Thyroid gland (tissue), 4 donors: ENCODE measurements around the gene NT5C3B. TPM values are rescaled to one million over a fixed set of nuclear protein-coding genes. Genes with fewer than 3 reads are reported as not detected.

ENCODE experiments used
- DNase-seq, 2 donors: peaks; one replicate each; pipeline ENCODE4 v3.0.0-alpha.2; 2019
- H3K27ac ChIP-seq, 3 donors: fragments of 200-600 bp; sonication (generic); 1 replicate in 2 of 3; 2 replicates in 1 of 3; pipeline ENCODE4 v1.5.1; 2016 to 2019; ENCODE audit warnings: mild to moderate bottlenecking in 1 of 3, moderate library complexity in 1 of 3
- H3K27me3 ChIP-seq: fragments of 200-600 bp; sonication (generic); one replicate; pipeline ENCODE4 v1.5.1; 2019
- H3K36me3 ChIP-seq, 2 donors: fragments of 200-600 bp; sonication (generic); one replicate each; pipeline ENCODE4 v1.5.1; 2016 to 2019
- H3K4me1 ChIP-seq, 2 donors: fragments of 200-600 bp; sonication (generic); one replicate each; pipeline ENCODE4 v1.5.1; 2017 to 2019
- H3K4me3 ChIP-seq, 3 donors: fragments of 200-600 bp; sonication (generic); replicated peaks in 1 of 3; 1 replicate in 2 of 3; 2 replicates in 1 of 3; pipeline ENCODE4 v1.5.1; 2016; ENCODE audit warnings: mild to moderate bottlenecking in 1 of 3
- H3K9me3 ChIP-seq: fragments of 200-600 bp; sonication (generic); one replicate; pipeline ENCODE4 v1.5.1; 2017
- CTCF ChIP-seq, 6 experiments: fragments of 200-600 bp in 3 of 6; fragments of 450-650 bp in 3 of 6; sonication (generic) in 3 of 6; IDR thresholded peaks; one replicate each; pipeline ENCODE4 v1.5.1; 2016 to 2019; ENCODE audit warnings: antibody characterized with exemption in 6 of 6, mild to moderate bottlenecking in 2 of 6, inconsistent platforms in 1 of 6, moderate library complexity in 1 of 6
- POLR2A ChIP-seq, 2 donors: fragments of 450-650 bp; IDR thresholded peaks; one replicate each; pipeline ENCODE4 v1.6.1; 2017; ENCODE audit warnings: antibody characterized with exemption in 2 of 2, mild to moderate bottlenecking in 2 of 2, moderate library complexity in 1 of 2
- WGBS, 2 donors: methylation state at CpG; one replicate each; pipeline ENCODE4 v1.1.5; 2017; 5-methylcytosine and 5-hydroxymethylcytosine counted together
- intact Hi-C: fragments of 100-400 bp; cut with DNase I; formaldehyde crosslinking; loops from one replicate; pipeline ENCODE4 v1.15.1; 2023
- total RNA-seq, 4 donors: library from RNA; depleted of rRNA; stranded (reverse); fragments of >200 nt; gene quantifications; one replicate each; pipeline ENCODE4 v1.2.3, GENCODE V29; 2016

The NT5C3B gene
- total RNA-seq, 4 donors from 2014 or later = 97.3 to 132 (median 110) TPM

- 97% methylated on average over 10 of the region's 10 CpGs for WGBS, 2 donors
- Histone ChIP-seq H3K4me3 (no peak overlapping the region), H3K36me3 (peaks cover 25 to 34% of the 10 kb centered on the region in 2 donors), H3K27me3 (no peaks in the 10 kb centered on the region), H3K27ac (no peak overlapping the region), H3K4me1 (peaks cover 0 to 4% of the 10 kb centered on the region in 2 donors), H3K9me3 (no peaks in the 10 kb centered on the region)
- DNase-seq = no peak
- intact Hi-C loops = no loop called here
- TF ChIP-seq CTCF (IDR thresholded peaks at IDR 0.05) (no peak), POLR2A (IDR thresholded peaks at IDR 0.05) (no peak)
Measured at GRCh38 chr17:41873559-41874292, 37.7 kb upstream of the NT5C3B start.

- no peak for DNase-seq
- Histone ChIP-seq H3K4me3 (no peak overlapping the region), H3K27me3 (no peaks in the 10 kb centered on the region), H3K27ac (no peak overlapping the region), H3K9me3 (no peaks in the 10 kb centered on the region), H3K4me1 (peaks cover 0 to 4% of the 10 kb centered on the region in 2 donors), H3K36me3 (peaks cover 8 to 21% of the 10 kb centered on the region in 2 donors)
- no peak for TF ChIP-seq POLR2A (IDR thresholded peaks at IDR 0.05)
- no peak for TF ChIP-seq CTCF (IDR thresholded peaks at IDR 0.05)
- intact Hi-C loops = no loop called here
- 88 to 90% methylated on average over 9 to 10 of the region's 10 CpGs for WGBS, 2 donors
Measured at GRCh38 chr17:41871789-41872188, 35.8 kb upstream of the NT5C3B start.

- Histone ChIP-seq H3K9me3 (no peaks in the 10 kb centered on the region), H3K27me3 (no peaks in the 10 kb centered on the region), H3K27ac (peak overlapping the region in 1 of 3 donors; percentile 66), H3K4me1 (peaks cover 0 to 4% of the 10 kb centered on the region in 2 donors), H3K36me3 (peaks cover 7 to 21% of the 10 kb centered on the region in 2 donors), H3K4me3 (no peak overlapping the region)
- 92 to 95% methylated on average over 7 of the region's 7 CpGs for WGBS, 2 donors
- TF ChIP-seq CTCF (IDR thresholded peaks at IDR 0.05) (no peak), POLR2A (IDR thresholded peaks at IDR 0.05) (no peak)
- DNase-seq = no peak
- intact Hi-C loops = no loop called here
Measured at GRCh38 chr17:41870627-41871026, 34.6 kb upstream of the NT5C3B start.

- H3K27me3 ChIP-seq = no peaks in the 10 kb centered on the region
- no peaks in the 10 kb centered on the region for H3K9me3 ChIP-seq
- no peak overlapping the region for H3K4me3 ChIP-seq
- no peak for TF ChIP-seq CTCF (IDR thresholded peaks at IDR 0.05)
- no peak for TF ChIP-seq POLR2A (IDR thresholded peaks at IDR 0.05)
- no peak for DNase-seq
- peaks cover 7 to 21% of the 10 kb centered on the region in 2 donors for H3K36me3 ChIP-seq
- peaks cover 0 to 4% of the 10 kb centered on the region in 2 donors for H3K4me1 ChIP-seq
- 90 to 96% methylated on average over 2 of the region's 2 CpGs for WGBS, 2 donors
- H3K27ac ChIP-seq = peak overlapping the region in 2 of 3 donors; percentile 26 to 66
- intact Hi-C loops = no loop called here
Measured at GRCh38 chr17:41870097-41870496, 34.1 kb upstream of the NT5C3B start.

GRCh38 chr17:41869426-41869825, 33.4 kb upstream of the NT5C3B start:
- peak overlapping the region; percentile 26 to 66 (median 44) for H3K27ac ChIP-seq
- H3K4me1 ChIP-seq = peaks cover 0 to 4% of the 10 kb centered on the region in 2 donors
- no peaks in the 10 kb centered on the region for H3K9me3 ChIP-seq
- intact Hi-C loops = no loop called here
- TF ChIP-seq CTCF (IDR thresholded peaks at IDR 0.05) (no peak), POLR2A (IDR thresholded peaks at IDR 0.05) (peak in 1 of 2 donors; percentile 32)
- peaks cover 7 to 21% of the 10 kb centered on the region in 2 donors for H3K36me3 ChIP-seq
- DNase-seq = peak; percentile 67 to 73
- WGBS, 2 donors = 31 to 41% methylated on average over 9 of the region's 9 CpGs
- H3K27me3 ChIP-seq = no peaks in the 10 kb centered on the region
- H3K4me3 ChIP-seq = no peak overlapping the region
